ENCODE data around the gene MAN2A1. TPM values are rescaled to one million over a fixed set of nuclear protein-coding genes. Genes with fewer than 3 reads are reported as not detected.
A peak's percentile ranks its signal among the peaks of the same experiment; 100 is the strongest.

MAN2A1 gene
- total and polyA plus RNA-seq, 10 donors, result 9.5 to 84.8 (median 54.5) TPM

DNA sequence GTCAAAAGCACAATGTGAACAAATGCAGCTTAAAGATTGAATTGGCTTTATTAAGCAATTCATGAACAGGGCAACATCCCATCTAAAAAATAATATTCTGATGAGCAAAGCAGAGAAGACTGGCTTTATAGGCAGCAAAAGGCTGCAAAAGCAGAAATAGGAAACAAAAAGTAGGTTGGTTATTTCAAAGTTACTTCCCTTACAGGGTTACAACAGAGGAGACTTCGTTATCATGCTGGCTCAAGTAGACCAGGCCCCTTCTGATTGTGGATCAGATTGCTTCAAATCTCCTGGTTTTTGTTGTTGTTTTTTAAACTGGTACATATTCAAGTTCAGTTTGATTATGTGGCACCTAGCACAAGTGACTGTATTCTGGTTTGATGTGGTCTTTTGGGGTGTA lies 73.1 kb downstream of the MAN2A1 start:
- intact Hi-C loops (cut with DNase I; ENCODE audit: low total_unique reads), result no loop called here
- peak overlapping the region in 2 of 8 donors; percentile 20 to 29 for H3K27ac ChIP-seq
- no peaks in the 10 kb centered on the region for H3K27me3 ChIP-seq (replicated peaks in 1 of 7)
- 54 to 85% (median 78%) methylated on average over 1 of the region's 1 CpG for WGBS, 5 donors
- H3K36me3 ChIP-seq, result peaks cover 0 to 46% (median 9%) of the 10 kb centered on the region in 6 donors
- peaks cover 0 to 19% (median 14%) of the 10 kb centered on the region in 8 donors for H3K9me3 ChIP-seq
- H3K4me1 ChIP-seq, result peaks cover 0 to 12% (median 2%) of the 10 kb centered on the region in 6 donors
- H3K4me3 ChIP-seq, result no peak overlapping the region
- DNase-seq, result no peak
- TF ChIP-seq POLR2AphosphoS5 (IDR thresholded peaks at IDR 0.05), result no peak
- TF ChIP-seq POLR2A (IDR thresholded peaks at IDR 0.05), result no peak
- TF ChIP-seq, protein P1, sequence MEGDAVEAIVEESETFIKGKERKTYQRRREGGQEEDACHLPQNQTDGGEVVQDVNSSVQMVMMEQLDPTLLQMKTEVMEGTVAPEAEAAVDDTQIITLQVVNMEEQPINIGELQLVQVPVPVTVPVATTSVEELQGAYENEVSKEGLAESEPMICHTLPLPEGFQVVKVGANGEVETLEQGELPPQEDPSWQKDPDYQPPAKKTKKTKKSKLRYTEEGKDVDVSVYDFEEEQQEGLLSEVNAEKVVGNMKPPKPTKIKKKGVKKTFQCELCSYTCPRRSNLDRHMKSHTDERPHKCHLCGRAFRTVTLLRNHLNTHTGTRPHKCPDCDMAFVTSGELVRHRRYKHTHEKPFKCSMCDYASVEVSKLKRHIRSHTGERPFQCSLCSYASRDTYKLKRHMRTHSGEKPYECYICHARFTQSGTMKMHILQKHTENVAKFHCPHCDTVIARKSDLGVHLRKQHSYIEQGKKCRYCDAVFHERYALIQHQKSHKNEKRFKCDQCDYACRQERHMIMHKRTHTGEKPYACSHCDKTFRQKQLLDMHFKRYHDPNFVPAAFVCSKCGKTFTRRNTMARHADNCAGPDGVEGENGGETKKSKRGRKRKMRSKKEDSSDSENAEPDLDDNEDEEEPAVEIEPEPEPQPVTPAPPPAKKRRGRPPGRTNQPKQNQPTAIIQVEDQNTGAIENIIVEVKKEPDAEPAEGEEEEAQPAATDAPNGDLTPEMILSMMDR (IDR thresholded peaks at IDR 0.05 in 8 of 11, conservative IDR thresholded peaks at IDR 0.05 in 3 of 11), result no peak

DNA sequence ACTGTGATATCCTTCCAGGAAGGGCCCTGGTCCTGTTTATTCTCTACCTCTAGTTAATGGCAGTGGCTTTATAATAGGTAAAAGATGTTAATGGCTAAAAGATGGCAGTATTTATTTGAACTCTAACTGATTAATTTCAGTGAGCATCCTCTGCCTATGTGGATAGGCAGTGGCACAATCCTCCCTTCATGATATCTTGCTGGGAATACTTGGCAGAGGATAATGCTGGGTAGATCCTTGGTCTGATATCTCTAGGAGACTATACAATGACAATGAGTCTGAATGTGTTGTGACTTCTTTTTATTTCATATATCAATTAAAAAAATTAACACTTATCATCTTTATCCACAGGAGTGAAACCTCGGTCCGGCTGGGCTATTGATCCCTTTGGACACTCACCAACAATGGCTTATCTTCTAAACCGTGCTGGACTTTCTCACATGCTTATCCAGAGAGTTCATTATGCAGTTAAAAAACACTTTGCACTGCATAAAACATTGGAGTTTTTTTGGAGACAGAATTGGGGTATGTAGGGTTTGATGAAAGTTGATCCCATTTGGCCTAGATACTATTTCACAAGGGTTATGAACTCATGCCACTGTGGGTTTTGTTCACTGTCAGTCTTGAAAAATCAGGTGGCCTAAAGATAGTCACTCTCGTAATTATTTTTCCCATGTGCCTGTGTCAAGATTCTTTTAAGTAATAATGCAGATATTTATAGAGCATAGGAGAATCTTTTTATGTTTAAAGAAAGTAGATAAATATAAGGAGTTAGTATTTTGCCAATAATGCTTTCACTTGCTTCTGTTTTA lies 77.7 kb downstream of the MAN2A1 start:
- H3K4me1 ChIP-seq, result no peaks in the 10 kb centered on the region
- TF ChIP-seq, protein P1 (IDR thresholded peaks at IDR 0.05 in 8 of 11, conservative IDR thresholded peaks at IDR 0.05 in 3 of 11), result no peak
- TF ChIP-seq POLR2A (IDR thresholded peaks at IDR 0.05), result no peak
- no peak for TF ChIP-seq POLR2AphosphoS5 (IDR thresholded peaks at IDR 0.05)
- peaks cover 0 to 78% (median 32%) of the 10 kb centered on the region in 6 donors for H3K36me3 ChIP-seq
- WGBS, 5 donors, result 96 to 98% (median 98%) methylated on average over 4 of the region's 4 CpGs
- H3K9me3 ChIP-seq, result peaks cover 0 to 10% (median 6%) of the 10 kb centered on the region in 8 donors
- intact Hi-C loops (cut with DNase I; ENCODE audit: low total_unique reads), result no loop called here
- no peaks in the 10 kb centered on the region for H3K27me3 ChIP-seq (replicated peaks in 1 of 7)
- no peak overlapping the region for H3K27ac ChIP-seq
- no peak for DNase-seq
- H3K4me3 ChIP-seq, result no peak overlapping the region

DNA sequence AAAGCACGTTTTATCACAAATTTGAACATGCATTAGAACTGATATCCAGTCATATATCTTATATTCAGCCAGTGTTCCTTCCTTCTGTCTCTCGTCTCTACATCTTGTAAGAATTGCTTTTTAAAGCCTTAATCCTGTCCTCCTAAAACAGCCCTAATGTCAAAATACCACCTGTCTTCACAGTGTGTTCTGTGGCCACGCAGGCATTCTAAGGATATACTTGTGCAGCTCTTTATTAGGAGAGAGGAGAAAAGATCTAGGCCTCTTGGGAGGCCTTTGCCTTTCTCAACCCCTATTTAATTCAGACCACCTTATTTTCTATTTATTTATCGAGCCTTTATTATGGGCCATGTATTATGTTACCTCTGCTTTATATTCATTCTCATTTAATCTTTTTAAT lies 78.3 kb downstream of the MAN2A1 start:
- Histone ChIP-seq H3K27ac (no peak overlapping the region), H3K4me1 (no peaks in the 10 kb centered on the region), H3K4me3 (no peak overlapping the region), H3K9me3 (peaks cover 0 to 6% (median 2%) of the 10 kb centered on the region in 8 donors), H3K27me3 (replicated peaks in 1 of 7) (no peaks in the 10 kb centered on the region), H3K36me3 (peaks cover 0 to 78% (median 30%) of the 10 kb centered on the region in 6 donors)
- intact Hi-C loops (cut with DNase I; ENCODE audit: low total_unique reads), result no loop called here
- TF ChIP-seq, protein P1 (IDR thresholded peaks at IDR 0.05 in 8 of 11, conservative IDR thresholded peaks at IDR 0.05 in 3 of 11), result no peak
- no peak for TF ChIP-seq POLR2A (IDR thresholded peaks at IDR 0.05)
- no peak for TF ChIP-seq POLR2AphosphoS5 (IDR thresholded peaks at IDR 0.05)
- WGBS, 5 donors, result 95 to 98% (median 95%) methylated on average over 4 of the region's 4 CpGs
- DNase-seq, result no peak

DNA sequence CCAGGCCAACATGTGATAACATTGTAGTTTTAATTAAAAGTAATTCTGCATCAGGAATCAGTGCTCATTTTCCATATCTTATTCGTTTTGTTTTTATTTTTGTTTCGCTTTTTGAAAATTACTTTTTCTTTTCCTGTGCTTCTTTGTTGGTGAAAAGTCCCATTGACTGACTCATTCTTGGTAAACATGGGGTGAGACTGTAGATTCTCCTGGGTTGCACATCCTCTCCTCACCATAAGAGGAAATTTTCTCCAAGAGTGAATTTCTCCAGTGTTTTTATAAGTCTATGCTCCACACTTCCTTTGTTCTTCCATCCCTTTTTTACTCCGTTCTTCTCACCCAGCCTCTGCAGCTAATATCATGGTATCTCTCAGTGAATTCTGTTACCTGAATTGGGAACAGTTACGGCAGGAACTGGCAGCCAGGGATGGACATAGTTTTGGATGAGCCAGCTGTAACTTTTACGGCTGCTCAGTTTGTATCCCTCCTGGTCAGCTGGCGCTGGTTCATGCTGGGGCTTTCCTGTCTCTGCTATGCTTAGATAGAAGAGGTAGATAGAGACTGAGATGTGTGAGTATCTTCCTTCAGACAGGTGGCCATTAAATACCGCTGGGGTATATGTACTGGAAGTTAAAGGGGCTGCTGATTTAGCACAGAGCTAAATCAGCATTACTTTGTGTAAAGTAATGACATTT lies 80.0 kb downstream of the MAN2A1 start:
- TF ChIP-seq POLR2A (IDR thresholded peaks at IDR 0.05) (no peak), POLR2AphosphoS5 (IDR thresholded peaks at IDR 0.05) (no peak)
- TF ChIP-seq, protein P1 (IDR thresholded peaks at IDR 0.05 in 8 of 11, conservative IDR thresholded peaks at IDR 0.05 in 3 of 11), result no peak
- Histone ChIP-seq H3K36me3 (peaks cover 0 to 79% (median 31%) of the 10 kb centered on the region in 6 donors), H3K4me3 (no peak overlapping the region), H3K9me3 (no peaks in the 10 kb centered on the region), H3K4me1 (no peaks in the 10 kb centered on the region), H3K27ac (no peak overlapping the region), H3K27me3 (replicated peaks in 1 of 7) (no peaks in the 10 kb centered on the region)
- intact Hi-C loops (cut with DNase I; ENCODE audit: low total_unique reads), result no loop called here
- DNase-seq, result no peak
- WGBS, 5 donors, result 96 to 98% (median 97%) methylated on average over 7 of the region's 7 CpGs

Data from spleen (tissue), 11 donors.